Fibroblast of skin of right quadriceps (primary cell): ENCODE data around the gene TTLL11.

Experiments used
- DNase-seq: peaks from one replicate; pipeline ENCODE4 v3.0.0-alpha.2; 2013

The TTLL11 gene

GRCh38 chr9:122109035-122109813, 16.1 kb upstream of the TTLL11 start:
- DNase-seq: no peak

- DNase-seq: no peak
These were observed 14.2 kb upstream of the TTLL11 start for GRCh38 chr9:122107291-122107805.

DNA sequence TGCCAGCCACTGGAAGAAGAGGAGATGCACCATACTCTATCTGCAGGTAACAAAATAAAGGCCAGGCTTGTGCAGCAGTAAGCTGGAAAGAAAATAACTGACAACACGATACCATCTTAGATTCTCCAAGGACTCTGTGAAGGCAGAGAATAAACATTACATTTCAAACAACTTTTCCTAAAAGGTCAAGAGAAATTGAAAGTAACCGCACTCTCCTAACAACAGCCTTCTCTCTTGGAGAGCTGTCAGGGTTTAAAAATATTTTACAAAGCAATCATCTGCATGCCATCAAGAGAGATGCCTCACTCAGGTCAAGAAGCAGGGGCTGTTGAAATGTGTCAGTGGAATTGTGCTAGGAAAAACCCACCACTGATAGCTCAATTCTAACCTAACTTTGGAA, 13.5 kb upstream of the TTLL11 start:
- DNase-seq: no peak

DNA sequence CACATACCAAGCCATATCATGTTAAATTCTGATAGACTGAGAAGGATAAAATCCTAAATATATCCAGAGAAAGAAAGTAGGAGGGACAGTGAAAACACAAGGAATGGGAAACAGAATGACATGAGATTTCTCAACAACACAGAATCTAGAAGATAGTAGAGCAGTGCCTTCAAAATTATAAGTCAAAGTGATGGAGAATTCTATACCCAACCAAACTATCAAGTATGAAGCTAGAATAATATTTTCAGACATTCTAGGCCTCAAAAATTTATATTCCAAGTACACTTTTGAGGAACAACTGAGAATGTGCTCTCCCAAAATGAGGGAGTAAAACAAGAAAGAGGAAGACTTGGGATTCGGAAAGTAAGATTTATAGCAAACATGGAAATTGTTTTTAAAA, 10.9 kb upstream of the TTLL11 start:
- DNase-seq: no peak

- no peak for DNase-seq
These were observed 9.0 kb upstream of the TTLL11 start for GRCh38 chr9:122102156-122102555.

DNA sequence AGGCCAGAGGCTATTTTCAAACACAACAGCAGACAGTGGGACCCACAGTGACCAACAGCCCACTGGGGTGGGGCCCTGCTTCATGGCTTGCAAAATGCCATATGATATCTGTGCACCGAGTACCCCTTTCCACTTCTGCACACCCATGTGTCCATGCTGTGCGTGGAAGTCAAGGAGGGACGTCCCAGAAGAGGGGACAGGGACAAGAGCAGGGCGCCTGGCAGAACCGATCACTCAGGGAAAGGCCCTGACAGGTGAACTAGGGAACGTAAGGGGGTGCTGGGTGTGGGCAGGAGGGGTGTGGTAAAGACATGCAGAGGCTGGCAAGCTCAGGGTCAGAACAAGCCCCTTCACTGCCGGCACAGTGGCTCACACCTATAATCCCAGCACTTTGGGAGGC, 7.6 kb upstream of the TTLL11 start:
- DNase-seq: no peak

- peak; percentile 63 for DNase-seq
These were observed 6.3 kb upstream of the TTLL11 start for GRCh38 chr9:122099271-122099869.

- DNase-seq: no peak
These were observed 4.7 kb upstream of the TTLL11 start for GRCh38 chr9:122097679-122098315.

DNA sequence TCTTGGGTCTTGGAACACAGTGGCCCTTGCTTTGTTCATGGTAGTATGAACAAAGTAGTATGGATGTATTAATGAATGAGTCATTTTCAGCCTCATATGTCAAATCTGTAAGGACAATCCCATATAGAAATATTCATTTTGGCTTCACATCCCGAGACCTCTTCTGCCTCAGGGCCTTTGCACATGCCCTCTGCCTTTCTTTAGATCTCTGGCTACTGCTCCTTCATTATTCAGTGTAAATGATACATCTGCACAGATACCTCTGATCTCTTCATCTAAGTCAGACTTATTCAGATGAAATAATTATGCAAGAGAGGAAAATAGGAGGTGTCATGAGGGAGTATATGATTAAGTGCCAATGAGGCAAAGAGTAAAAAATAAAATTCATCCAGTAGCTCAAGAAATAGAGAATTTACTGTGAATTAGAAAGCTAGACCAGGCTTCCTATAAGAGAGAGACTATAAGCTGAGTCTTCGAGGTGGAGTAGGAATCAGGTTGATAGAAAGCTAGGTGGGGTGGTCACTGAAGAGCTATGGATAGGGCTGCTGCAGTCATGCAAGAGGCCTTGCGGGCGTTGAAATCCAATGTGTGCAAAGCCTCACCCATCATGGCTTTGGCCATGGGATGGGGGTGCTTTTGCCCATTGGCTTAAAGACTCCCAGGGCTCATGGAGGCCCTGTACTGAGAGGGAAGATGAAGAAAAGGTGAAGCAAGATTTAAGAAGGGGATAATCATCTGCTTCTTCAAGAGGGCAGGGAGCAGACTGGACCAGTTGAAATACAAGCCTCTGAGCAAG, 3.7 kb upstream of the TTLL11 start:
- no peak for DNase-seq

DNA sequence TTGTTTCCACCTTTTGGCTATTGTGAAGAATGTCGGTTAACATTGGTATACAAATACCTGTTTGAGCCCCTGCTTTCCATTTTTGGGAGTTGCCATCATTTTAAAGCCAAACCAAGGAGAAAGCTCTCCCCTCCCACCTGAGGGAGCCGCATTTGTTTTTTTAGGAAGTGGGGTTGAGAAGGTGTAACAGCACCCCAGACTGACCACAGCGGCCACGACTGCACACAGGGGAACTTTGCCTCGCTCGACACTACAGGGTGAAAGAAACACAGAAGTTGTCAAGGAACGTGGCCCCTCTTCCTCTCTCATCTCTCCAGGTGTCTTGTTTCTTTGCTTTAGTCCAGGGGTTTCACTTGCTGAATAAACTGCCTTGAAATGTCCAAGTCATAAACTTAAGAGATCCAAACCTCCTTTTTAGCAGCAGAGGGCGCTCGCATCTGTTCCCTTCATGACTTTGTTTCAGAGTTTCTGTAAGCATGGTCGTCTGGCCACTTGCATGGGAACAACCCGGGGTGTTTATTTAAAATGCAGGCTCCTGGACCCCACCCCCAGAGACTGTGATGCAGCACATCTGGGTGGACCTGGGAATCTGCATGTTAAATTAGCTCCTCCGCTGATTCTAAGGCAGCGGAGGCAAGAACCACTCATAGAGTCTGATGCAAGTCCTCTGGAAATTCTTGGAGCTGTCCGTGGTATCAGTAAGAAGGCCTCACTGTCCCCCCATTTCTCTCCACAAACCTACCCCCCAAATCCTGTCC, 2.1 kb upstream of the TTLL11 start:
- DNase-seq: peak; percentile 42

DNA sequence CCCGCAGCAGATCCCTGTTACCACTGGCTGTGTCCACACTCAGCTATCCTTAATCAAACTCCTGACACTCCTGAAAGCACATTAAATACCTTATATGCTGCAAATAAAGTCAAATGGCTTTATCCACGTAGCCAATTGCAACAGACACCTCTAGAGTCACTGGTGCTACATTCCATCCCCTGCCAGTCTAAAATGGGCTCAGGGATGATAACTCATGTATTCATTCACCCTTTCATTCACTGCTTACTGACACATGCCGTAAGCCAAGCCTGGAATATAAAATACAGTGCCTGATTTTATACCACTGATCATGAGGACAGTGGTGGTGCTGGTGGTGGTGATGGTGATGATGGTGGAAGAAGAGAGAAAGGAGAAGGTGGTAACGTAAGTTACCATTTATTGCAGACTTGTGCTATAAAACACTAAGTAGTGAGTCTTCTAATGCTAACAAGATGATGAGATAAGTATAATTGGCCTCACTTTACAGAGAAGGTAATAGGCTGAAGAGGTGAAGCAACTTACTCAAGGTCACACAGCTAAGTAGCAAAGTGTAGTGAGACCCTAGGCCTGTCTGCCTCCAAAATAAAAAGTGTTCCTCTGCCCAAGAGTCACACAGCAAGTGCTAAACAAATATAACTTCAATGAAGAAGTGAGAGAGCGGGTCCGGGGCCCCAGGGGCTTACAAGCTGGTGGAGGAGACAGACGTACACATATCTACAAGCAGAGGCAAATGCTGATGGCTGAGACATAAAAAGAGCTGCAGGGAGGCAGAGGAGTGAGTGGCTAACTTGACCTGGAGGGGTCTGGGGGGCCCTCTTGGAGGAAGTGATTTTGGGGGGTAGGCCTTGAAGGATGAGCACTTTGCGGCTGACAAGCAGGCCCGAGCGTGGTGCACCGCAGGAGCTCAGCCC, 1.2 kb downstream of the TTLL11 start:
- DNase-seq: no peak

DNA sequence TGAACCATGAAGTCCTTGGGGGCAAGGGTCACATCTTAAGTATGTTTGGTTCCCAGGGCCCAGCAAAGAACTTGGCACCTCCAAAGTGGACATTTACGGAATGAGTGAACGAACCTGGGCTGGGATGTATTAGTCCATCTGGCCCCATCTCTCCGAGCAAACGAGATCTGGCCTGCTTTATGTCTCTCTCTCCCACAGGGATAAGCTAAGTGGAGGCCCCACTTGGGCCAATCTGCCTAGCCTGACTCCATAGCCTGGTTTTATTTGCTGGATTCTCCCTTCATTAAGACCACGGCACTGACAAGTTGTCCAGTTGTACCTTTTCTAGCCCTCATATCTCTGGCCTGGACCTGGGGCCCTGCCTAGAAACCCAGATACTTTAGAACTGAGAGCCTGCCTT, 2.1 kb downstream of the TTLL11 start:
- no peak for DNase-seq

DNA sequence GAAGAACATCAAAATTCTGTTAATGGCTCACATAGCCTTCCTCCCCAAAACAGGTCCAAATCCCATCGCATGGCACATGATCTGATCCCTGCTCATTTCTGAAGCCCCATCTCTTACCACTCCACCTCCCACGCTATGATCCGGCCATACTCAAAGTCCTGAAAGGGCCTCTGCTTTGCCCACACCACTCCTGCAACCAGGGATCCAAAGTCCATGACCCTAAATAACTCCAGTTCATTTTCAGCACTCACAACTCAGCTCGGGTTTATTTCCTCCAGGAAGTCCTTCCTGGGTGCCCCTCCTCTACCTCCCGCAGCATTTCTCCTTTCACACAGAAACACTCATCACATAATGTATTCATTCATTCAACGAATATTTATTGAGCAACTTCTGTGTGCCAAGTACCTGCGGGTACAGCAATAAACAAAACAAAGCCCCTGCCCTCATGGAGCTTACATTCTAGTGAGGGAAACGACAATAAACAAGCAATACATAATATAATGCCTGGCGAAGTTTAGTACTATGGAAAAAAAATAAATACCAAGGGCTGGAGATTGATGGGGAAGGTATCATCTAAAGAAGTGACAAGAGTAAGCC, 2.7 kb downstream of the TTLL11 start:
- no peak for DNase-seq

GRCh38 chr9:122088880-122089706, 4.0 kb downstream of the TTLL11 start:
- no peak for DNase-seq

GRCh38 chr9:122087406-122088200, 5.5 kb downstream of the TTLL11 start:
- DNase-seq: no peak

DNA sequence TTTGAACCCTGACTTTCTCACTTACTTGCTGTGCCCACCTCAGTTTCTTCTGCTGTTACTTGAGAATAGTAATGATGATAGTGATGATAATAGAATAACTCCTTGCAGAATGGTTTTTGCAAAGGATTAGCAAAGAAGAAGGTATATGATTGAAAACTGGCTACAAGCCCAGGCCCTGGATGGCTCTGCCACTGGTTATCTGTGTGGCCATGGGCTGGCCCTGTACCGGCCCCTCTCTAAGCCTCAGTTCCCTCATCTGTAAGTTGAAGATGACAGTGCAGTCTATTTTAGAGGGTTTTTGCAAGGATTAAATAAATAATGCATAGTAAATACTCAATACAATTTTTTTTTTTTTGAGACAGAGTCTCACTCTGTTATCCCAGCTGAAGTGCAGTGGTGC, 6.2 kb downstream of the TTLL11 start:
- DNase-seq: no peak

DNA sequence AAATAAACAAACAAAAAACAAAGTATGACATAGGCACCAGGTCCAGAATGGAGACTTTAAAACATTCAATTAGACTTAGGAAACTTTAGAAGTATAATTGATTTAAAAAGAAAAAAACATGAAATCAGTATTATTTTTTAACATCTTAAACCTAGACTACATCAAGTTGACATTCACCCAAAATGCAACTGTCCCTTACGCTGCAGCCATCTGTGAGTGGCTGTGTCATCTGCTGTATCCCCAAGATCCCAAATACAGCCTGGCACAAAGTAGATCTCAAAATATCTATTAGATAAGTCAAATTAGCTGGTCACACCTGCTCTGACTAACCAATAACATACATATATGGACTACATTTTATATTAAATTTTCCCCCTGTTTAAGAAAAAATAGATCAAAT, 7.8 kb downstream of the TTLL11 start:
- DNase-seq: no peak

DNA sequence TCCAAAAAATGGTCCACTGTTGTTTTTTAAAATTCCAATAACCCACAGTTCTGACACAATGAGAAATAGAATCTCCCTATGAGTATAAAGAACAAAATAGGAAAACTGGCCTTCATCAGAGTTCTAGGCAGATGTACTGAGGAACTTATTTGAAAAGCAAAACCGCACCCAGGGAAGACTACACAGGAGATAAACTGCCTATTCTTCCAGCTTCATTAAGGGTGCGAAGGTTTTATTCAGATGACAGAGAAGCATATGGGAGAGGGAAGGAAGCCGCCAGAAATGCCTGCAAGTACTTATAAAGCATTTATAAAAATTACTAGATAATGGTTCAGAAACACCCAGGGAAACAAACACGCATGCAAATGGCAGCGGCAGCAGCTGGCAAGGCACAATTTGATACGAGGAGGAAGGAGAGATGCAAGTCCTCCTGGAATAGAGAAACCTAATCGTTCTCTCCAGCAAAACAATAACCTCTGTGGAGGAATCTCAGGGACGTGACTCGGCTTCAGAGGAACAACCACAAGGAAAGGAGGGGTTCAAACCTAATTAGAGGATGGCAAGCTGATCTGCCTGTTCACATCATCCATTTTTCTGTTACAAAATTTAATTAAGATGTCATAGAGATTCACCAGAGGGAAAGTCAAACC, 9.0 kb downstream of the TTLL11 start:
- no peak for DNase-seq

- no peak for DNase-seq
These were observed 12.1 kb downstream of the TTLL11 start for GRCh38 chr9:122080986-122081385.
